HG02870 (cell line): ENCODE data around the gene USHBP1.

Experiments used
- ATAC-seq: cut with Tn5 transposase; IDR thresholded peaks from one replicate; pipeline ENCODE4 v1.9.1; 2021; ENCODE audit warnings: mild to moderate bottlenecking, moderate library complexity; ENCODE audit not compliant: unreplicated experiment

USHBP1 gene

DNA sequence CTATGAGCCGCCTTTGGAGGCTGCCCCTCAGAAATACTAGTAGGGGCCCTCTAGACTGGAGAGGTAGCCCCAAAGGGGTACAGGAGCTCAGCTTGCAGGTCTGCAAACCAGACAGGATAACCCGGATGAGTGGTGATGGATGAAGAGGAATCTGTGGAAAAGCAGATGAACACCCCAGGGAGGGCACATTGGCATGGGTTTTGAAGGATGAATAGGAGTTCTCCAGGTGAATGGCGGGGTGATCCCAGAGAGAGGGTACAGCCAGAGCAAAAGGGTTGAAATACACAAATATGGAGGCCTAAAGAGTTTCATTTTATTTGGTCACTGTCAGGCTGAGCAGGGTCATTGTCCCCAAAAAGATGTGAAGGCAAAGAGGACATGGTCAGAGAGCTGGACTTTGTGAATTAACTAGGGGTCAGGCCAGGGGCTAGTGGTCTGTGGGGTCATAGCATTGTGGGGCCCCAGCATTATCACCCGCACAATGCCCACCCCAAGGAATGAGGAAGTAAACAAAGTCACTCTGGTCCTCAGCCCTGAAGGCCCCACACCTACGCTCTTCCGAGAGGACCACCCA, 23.6 kb downstream of the USHBP1 start:
- ATAC-seq, result no peak

DNA sequence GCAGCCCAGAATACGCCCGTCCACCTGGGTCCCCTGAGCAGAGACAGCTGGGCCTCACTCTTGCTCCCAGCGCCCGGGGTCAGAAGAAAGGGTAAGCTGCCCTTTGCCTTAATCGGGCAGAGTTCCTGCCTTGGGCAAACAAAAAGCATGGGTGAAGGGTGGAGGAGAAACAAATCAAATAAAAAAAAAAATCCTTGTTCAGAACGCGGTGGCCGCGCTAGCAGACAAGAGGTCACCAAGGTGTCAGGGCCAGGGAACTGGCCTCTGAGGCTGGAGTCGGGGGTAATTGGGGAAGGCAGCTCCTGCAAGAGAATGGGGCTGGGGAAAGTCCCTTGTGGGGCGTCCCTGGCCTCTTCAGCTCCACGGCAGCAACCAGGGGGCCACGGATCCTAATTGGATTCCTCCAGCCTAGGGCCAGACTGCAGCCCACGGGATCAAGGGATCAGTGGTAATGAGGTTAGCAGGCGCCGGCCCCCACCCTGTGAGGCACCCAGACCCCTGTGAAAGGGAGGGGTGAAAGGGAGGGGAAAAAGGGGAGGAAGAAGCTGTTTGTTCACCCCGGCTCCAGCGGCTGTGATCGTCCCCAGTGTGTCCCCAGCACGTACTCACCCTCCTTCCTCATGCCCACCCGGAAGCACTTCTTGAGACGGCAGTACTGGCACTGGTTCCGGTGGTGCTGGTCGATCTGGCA, 24.3 kb downstream of the USHBP1 start:
- no peak for ATAC-seq

DNA sequence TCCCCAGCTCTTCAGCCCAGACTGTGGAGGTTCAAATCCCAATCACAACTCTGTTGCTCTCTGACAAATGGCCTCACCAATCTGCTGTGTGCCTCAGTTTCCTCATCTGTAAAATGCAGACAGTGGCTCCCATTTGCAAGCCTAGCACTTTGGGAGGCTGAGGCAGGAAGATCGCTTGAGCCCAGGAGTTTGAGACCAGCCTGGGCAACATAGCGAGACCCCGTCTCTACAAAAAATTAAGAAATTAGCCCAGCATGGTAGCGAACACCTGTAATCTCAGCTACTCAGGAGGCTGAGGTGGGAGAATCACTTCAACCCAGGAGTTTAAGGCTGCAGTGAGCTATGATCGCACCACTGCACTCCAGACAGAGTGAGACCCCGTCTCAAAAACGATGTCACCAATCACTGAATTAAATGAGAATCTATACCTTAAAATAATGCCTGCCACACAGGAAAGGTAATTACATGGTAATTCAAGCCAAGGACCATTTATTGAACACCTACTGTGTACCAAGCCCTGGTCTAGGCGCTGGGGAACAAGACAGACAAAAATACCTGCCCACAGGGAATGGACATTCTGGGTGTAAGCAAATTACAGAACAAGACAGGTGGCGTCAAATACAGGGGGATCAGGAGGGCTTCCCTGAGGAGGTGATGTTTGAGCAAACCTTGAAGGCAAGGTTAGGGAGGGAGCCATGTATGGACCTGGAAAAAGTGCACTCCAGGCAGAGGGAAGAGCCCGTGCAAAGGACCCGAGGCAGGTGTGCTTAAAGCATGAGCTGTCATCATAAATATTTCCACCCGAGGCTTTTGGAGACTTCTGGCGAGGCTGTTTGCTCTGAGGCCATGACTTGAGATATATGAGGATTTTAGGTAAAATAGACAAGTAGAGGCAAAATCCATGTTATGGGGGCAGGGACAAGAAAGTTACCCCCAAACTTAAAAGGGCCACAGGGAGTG, 26.5 kb downstream of the USHBP1 start:
- ATAC-seq, result no peak

DNA sequence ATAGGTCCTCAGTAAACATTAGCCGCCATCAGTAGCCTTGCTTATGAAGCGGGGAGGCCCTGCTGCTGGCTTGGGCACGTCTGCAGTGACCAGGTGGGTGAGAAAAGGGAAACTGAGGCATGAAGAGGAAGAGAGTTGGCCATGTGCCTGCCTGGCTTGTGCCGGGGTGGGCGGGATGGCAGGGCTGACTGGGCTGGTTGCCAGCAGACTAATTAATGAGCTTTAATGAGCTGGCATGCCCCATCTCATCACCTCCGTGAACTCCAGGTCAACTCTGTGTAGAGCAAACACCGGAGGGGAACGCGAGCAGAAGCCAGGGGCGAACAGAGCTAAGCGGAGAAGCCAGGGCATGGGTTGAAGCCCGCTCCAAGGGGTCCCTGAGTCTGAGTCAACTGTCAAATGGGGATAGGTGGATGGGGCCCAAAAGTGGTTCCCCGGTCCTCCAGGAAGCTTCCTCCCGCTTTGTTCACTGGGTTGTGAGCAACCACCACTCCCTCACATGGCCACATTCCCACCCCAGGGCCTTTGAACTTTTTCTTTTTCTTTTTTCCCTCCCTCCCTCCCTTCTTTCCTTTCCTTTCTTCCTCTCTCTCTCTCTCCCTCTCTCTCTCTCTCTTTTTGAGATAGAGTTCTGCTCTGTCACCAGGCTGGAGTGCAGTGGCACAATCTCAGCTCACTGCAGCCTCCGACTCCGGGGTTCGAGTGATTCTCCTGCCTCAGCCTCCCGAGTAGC, 27.6 kb downstream of the USHBP1 start:
- no peak for ATAC-seq

DNA sequence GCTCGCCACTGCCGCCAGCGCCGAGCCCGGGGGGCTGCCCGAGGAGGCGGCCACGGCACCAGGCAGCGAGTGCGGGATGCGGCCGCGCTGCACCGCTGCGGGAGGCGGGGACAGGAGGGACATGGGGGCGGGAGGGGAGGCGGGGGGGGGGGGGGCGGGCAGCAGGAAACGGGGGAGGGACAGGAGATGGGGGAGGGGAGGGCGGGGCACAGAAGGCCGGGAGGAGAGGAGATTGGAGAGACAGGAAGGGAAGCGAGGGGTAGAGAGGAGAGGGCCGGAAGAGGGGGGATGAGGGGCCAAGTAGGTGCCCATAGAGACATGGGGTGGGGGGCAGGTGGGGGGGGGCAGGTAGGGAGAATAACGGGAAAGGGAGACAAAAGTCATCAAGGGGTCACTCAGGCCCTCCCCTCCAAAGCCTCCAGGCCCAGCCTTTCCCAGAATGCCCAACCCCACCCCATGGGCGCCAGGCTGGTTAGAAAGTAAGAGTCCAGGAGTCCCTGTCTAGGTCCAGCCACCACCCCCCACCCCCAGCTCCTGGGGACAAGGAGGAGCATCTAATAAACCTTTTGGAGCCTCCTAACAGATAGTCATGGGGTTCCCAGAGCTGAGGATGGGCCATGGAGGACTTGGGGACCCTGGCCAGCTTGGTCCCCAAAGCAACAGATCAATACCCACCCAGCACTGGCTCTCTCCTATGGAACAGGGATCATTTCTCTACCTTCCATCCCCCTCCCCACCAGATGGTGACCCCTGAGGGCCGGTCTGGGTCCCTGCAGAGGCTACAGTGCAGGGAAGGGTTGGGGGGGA, 28.4 kb downstream of the USHBP1 start:
- ATAC-seq, result no peak

DNA sequence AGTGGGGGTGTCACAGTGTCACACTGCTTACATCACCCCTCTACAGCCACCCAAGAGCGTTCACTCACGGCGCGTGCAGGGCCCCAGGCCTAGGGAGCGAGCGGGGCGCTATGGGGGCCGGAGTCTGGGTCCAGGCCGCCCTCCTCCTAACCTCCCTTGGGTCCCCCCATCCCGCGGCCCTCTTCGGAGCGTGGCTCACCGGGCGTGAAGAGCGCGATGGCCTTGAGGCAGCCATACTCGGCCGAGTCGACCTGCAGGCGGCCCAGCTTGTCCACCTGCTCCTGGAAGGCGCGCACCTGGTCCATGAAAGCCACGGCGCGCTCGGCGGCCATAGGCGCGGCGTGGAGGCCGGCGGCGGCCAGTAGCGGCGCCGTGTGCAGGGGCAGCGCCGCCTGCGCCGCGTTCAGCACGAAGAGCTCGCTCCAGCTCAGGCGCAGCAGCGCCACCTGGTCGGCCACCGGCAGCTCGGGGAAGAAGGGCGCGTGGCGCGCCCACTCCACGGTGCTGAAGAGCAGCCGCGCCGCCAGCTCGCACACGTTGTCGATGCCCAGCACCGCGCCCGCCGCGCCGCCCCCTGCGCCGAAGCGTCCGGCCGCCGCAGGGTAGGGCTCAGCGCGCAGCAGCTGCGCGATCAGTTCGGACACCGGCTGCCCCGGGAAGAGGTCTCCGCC, 29.1 kb downstream of the USHBP1 start:
- no peak for ATAC-seq

DNA sequence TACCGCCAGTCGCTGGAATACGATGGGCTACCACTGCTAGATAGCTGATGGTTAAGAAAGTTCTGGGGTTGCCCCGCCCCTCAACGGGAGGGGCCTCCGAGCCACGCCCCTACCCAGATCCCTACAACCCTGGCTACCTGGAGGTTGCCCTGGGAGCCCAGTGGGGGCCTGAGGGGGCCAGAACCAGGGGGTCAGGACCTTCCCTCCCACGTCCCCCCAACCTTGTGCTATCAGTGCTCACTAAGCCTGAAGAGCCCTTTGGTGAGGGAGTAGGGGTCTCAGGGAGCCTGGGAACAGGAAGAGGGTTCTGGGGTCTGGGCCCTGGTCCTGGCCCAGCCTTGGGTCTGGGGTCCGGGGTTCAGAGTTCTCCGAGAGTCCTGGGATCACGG, 29.6 kb downstream of the USHBP1 start:
- peak; percentile 44 for ATAC-seq

DNA sequence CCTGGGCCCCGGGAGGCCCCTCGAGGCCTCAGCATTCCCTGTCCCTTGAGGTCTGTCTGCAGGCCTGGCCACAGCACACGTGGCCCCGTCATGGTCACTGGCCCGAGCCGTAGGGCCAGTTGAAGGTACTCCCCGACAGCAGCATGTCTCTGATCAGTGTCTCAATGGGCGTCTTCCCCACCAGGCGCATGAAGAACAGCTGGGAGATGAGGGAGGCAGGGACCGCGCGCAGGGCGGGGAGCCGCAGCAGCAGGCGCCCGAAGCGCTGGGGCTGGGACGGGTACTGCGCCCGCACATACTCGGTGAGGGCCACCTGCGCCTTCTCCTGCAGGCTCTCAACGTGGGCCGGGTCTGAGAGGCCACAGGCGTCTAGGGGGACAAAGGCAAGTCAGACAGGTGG, 32.3 kb downstream of the USHBP1 start:
- no peak for ATAC-seq

DNA sequence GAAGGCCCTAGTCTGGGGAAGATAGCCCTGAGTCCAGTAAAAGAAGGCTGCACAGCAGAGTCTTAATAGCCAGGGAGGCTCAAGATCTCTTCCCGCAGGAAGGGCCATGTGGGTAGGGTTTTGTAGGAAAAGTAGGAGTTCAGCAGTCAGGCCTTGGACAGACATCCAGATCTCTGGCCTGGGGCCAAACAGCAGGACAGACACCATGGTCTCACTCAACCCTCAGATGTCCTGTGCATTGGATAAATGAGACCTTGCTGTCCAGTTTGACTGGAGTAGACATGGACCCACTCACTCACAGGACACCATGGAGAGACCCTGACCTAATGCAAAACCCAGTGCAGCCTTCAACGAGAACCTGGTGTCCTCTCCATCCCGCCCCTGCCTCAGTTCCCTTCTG, 34.7 kb downstream of the USHBP1 start:
- no peak for ATAC-seq

DNA sequence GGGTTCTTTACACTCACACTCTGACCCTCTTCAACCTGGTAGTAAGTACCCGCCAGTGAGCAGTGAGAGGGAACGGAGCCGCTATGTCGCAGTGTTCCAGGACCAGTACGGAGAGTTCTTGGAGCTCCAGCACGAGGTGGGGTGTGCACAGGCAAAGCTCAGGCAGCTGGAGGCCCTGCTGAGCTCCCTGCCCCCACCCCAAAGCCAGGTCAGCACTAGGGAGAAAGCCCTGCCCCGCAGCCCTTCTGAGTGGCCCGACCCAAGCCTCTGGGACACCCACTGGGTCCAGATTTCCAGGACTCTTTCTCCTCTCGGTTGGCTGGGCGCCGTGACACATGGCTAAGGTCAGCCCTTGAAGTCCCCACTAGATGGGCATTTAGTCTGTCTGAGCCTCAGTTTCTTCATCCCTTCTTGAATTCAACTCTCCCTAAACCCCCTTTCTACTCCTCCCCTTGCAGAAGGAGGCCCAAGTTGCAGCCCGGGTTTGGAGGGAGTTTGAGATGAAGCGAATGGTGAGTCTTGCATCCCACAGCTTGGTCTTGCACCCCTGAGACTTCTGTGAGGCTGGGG, 36.7 kb downstream of the USHBP1 start:
- no peak for ATAC-seq

DNA sequence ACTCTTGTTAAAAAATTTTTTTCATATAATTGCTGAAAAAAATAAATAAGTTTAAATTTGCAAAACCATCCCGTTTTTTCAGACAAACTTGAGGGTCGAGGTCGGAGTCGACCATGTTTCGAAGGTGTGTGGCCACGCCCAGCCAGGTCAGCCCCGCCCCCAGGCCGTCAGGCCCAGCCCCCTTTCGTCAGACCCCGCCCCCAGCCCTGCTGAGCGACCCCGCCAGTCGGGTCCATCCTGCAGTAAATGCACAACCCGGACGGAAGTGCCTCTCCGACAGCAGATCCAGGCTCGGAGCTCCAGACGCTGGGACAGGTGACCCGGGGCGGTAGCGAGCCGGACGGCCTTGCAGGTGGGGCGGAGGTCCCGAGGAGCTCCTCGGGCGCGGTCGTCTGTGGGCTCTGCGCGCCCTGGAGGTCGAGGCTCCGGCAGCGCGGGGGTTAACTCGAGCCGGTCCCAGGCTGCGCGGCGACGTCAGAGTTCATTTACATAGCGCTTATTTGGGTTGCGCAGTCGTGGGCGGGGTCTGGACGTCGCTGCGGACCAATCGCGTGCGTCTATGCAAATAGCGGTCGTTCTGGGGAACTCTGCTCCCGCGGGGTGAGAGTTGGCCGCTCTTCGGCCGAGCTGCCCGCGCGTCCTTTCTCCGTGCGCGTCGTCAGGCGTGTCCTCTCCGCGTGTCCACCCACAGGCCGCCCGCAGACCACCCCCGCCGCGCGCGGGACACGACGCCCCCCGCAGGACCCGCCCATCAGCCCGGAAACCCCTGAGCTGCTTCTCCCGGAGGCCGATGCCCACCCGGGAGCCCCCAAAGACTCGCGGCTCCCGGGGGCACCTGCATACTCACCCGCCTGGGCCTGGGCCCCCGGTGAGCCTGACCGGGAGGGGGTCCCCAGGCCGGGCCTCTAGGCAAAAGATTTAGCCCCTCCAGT, 38.3 kb downstream of the USHBP1 start, which contains the start of gene OCEL1:
Gene OCEL1, plus strand, starts transcription at position 225 of the 932 bp plus-strand sequence. Its CDS starts 22 bp downstream, at position 247.
- peak; percentile 90 for ATAC-seq

DNA sequence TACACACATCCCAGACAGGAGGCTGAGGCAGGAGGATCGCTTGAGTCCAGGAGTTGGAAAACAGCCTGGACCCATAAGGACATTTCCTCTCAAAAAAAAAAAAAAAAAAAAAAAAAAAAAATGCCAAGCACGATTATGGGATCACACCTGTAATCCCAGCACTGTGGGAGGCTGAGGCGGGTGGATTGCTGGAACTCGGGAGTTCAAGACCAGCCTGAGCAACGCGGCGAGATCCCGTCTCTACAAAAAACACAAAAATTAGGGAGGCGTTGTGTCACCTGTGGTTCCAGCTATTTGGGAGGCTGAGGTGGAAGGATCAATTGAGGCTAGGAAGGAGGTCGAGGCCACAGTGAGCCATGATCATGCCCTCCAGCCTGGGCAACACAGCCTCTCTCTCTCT, 39.5 kb downstream of the USHBP1 start:
- no peak for ATAC-seq

DNA sequence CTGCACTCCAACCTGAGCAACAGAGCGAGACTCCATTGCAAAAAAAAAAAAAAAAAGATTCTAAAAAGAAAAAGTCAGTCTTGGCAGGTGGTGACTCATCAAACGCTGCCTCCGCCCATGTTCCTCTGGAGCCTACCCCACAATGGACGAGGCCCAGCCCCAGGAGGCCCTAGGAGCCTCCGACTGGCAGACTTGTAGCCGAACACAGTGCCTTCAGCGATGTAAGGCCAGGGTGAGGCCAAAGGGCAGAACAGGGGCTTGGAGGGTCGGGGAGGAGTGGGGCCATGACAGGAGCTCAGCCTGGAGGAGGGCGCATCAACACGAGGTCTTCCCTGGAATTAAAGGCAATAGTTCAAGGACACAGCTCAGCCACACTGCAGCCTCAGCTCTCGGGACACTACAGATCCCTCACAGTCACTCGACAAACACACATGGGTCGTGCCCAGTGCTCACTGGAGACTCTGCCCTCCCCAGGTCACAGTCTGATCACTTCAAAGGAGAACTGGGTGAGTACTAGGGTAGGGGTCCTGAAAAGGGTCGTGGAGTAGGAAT, 44.3 kb downstream of the USHBP1 start:
- ATAC-seq, result no peak

DNA sequence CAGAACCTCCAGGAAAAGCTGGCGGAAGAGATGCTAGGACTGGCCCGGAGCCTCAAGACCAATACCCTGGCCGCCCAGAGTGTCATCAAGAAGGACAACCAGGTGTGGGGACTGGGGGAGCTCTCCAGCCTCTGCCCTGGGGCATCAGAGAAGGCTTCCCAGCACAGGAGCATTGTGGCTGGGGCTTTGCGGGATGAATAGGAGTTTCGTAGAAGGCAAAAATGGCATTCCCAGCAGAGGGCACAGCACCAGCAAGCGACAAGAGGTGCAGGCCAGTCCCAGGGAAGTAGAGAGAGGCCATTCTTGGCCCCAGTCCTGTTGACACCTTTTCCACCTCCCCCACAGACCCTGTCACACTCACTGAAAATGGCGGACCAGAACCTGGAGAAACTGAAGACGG, 45.3 kb downstream of the USHBP1 start:
- no peak for ATAC-seq

DNA sequence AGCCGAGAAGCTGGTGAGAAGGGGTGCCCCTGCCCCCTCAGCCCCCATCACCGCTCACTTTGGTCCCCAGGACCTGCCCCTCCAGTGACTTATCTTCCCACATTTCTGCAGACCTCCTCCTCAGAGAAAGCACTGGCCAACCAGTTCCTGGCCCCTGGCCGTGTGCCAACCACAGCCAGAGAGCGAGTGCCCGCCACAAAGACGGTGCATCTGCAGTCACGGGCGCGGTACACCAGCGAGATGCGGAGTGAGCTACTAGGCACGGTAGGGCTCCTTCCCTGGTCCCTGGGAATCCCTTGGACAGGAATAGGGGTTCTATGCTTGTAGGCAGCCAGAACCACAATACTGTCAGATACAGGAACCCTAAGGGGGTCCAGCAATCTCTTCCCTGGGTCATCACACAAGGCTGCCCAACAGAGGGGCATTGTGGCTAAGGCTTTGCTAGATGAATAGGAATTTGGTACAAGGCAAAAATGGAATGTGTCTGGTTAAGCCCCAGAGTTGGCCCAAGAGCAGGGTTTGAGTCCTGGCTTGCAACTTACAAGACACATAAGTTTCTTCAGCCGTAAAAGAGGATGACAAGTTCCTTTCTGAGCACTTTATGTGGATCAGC, 48.4 kb downstream of the USHBP1 start:
- no peak for ATAC-seq

DNA sequence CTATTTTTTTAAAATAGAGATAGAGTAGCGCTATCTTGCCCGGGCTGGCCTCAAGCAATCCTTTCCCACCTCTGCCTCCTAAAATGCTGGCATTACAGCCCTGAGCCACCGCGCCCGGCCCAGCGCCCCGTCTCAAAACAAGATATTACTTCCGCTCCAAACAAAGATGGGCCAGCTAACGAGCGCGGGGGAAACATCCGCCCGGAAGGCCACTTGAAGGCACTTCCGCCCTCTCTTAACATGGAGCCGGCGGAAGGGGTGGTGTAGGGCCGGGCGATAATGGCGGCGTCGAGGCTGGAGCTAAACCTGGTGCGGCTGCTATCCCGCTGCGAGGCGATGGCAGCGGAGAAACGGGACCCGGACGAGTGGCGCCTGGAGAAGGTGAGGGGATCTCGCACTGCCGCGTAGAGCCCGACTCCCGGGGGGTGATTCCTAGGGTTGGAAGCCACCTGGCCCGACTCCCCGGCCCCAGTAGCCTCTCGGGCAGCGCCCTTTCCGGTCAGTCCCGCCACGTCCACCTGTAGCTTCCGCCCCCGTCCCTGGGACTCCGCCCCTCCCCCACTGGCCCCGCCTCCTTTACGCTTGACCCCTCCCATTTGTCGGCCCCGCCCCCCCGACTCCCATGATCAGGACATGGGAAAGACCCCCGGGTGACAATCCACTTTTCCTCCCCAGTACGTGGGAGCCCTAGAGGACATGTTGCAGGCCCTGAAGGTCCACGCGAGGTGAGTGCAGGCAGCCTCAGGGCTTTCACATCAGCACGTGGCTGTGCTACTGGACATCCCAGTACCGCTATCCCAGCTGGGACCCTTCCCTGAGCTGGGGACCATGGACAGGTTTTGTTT, 49.2 kb downstream of the USHBP1 start, which contains the start of gene USE1:
Gene USE1, plus strand, starts transcription at position 231 of the 845 bp plus-strand sequence. Its CDS starts 49 bp downstream, at position 280.
- peak; percentile 76 for ATAC-seq
